K562 (cell line): Measurements from ENCODE around the gene TP53RK. TPM values are rescaled to one million over a fixed set of nuclear protein-coding genes. Genes with fewer than 3 reads are reported as not detected.

Experiments used
- ATAC-seq: fragments of 200-7000 bp; cut with Tn5 transposase; 3 replicates; pipeline ENCODE4 v1.9.1; 2020; ENCODE audit warnings: moderate library complexity
- BruUV-seq: library from RNA; stranded (reverse); fragments of 400-500 nt; replicated peaks from 2 replicates; lab custom pipeline; 2021; lab: Mats Ljungman, UMichigan
- CTCF ChIA-PET: fragments of 300-600 bp; formaldehyde crosslinking; extraction: SDS; loops from one replicate; lab custom pipeline; 2021; ENCODE audit warnings: low intra/inter-chr PET ratio; lab: Yijun Ruan, JAX
- POLR2A ChIA-PET: fragments of 300-600, 350-650 bp; sonication (Branson Sonifier 250); formaldehyde crosslinking; extraction: SDS; loops from one replicate; lab custom pipeline; 2021; ENCODE audit warnings: antibody characterized with exemption, inconsistent platforms; lab: Yijun Ruan, JAX
- DNase-seq, 4 experiments: peaks; one replicate each; pipeline versions ENCODE4 v3.0.0 to v3.0.0-alpha.2; 2011 to 2018; ENCODE audit warnings: low spot score in 3 of 4, mixed read lengths in 3 of 4; ENCODE audit errors: extremely low read depth in 1 of 4
- FAIRE-seq: peaks from 2 replicates; lab custom pipeline; 2011; peaks lifted over from hg19 to GRCh38; lab: Jason Lieb, UNC
- H2AFZ ChIP-seq: 2 replicates; pipeline ENCODE4 v1.6.0; 2011; ENCODE audit warnings: low read depth, low read length, control low read depth, inconsistent platforms
- H3K27ac ChIP-seq: fragments of 200-600 bp; 3 replicates; pipeline ENCODE4 v1.8.0; 2011; ENCODE audit warnings: low read depth, mild to moderate bottlenecking, control low read depth, inconsistent platforms, low read length, moderate library complexity, mixed read lengths; ENCODE audit errors: extremely low read depth
- H3K27me3 ChIP-seq, 2 experiments: fragments of 300-600 bp in 1 of 2; 2 replicates in 1 of 2; 3 replicates in 1 of 2; pipeline versions ENCODE4 v1.6.0 to v1.8.0; 2011; ENCODE audit warnings: inconsistent platforms in 2 of 2, low read length in 2 of 2, mild to moderate bottlenecking in 1 of 2, mixed read lengths in 1 of 2, moderate library complexity in 1 of 2; ENCODE audit not compliant: control insufficient read depth in 2 of 2, insufficient read depth in 2 of 2
- H3K36me3 ChIP-seq: fragments of 300-600 bp; 3 replicates; pipeline ENCODE4 v1.8.0; 2011; ENCODE audit warnings: mild to moderate bottlenecking, low read length, inconsistent platforms; ENCODE audit not compliant: control insufficient read depth, insufficient read depth
- H3K4me1 ChIP-seq, 2 experiments: fragments of 200-600 bp in 1 of 2; replicated peaks in 1 of 2; 2 replicates in 1 of 2; 3 replicates in 1 of 2; pipeline versions ENCODE4 v1.5.1 to v1.8.0; 2011; ENCODE audit warnings: inconsistent platforms in 2 of 2, low read length in 2 of 2, mild to moderate bottlenecking in 1 of 2, mixed read lengths in 1 of 2, moderate library complexity in 1 of 2; ENCODE audit not compliant: control insufficient read depth in 2 of 2, insufficient read depth in 2 of 2
- H3K4me2 ChIP-seq: 2 replicates; pipeline ENCODE4 v1.6.1; 2011; ENCODE audit warnings: low read length, control low read depth, inconsistent platforms, mixed read lengths; ENCODE audit not compliant: insufficient read depth
- H3K4me3 ChIP-seq: fragments of 200-600 bp; sonication (generic), shearing (Covaris generic); 2 replicates; pipeline ENCODE4 v1.5.1; 2016; ENCODE audit warnings: control low read depth, inconsistent platforms
- H3K79me2 ChIP-seq: fragments of 200-600 bp; 3 replicates; pipeline ENCODE4 v1.8.0; 2011; ENCODE audit warnings: low read length, inconsistent platforms; ENCODE audit not compliant: control insufficient read depth, insufficient read depth
- H3K9ac ChIP-seq, 2 experiments: 2 replicates each; pipeline versions ENCODE4 v1.6.0 to v1.6.1; 2011; ENCODE audit warnings: low read depth in 2 of 2, low read length in 2 of 2, control low read depth in 1 of 2, inconsistent platforms in 1 of 2, mild to moderate bottlenecking in 1 of 2, mixed read lengths in 1 of 2; ENCODE audit not compliant: insufficient read depth in 1 of 2
- H3K9me1 ChIP-seq: one replicate; pipeline ENCODE4 v1.6.0; 2011; ENCODE audit warnings: inconsistent platforms, mild to moderate bottlenecking, low read length, moderate library complexity; ENCODE audit not compliant: control insufficient read depth, insufficient read depth
- H3K9me3 ChIP-seq: replicated peaks from 2 replicates; pipeline ENCODE4 v1.5.1; 2011; ENCODE audit warnings: low read depth, low read length, inconsistent platforms; ENCODE audit not compliant: control insufficient read depth, insufficient read depth
- H4K20me1 ChIP-seq: replicated peaks from 2 replicates; pipeline ENCODE4 v1.6.1; 2011; ENCODE audit warnings: low read length, inconsistent platforms, mixed read lengths; ENCODE audit not compliant: control insufficient read depth, insufficient read depth
- ADNP ChIP-seq: fragments of 200-800 bp; sonication (Bioruptor generic); IDR thresholded peaks from 2 replicates; pipeline ENCODE4 v1.6.1; 2016; ENCODE audit warnings: missing genetic modification characterization, missing compliant biosample characterization
- ARNT ChIP-seq, 2 experiments: fragments of 450-650 bp; IDR thresholded peaks; 2 replicates each; pipeline ENCODE4 v1.6.1; 2016; ENCODE audit warnings: mild to moderate bottlenecking in 1 of 2
- CEBPG ChIP-seq, 3 experiments: fragments of 200-800 bp in 1 of 3; sonication (Bioruptor generic) in 1 of 3; sonication (generic) in 1 of 3; formaldehyde crosslinking in 1 of 3; IDR thresholded peaks in 2 of 3; conservative IDR thresholded peaks in 1 of 3; 2 replicates each; pipeline versions ENCODE4 v1.6.1 to v1.8.0; 2016 to 2022; ENCODE audit warnings: missing compliant biosample characterization in 2 of 3, missing genetic modification characterization in 2 of 3, mild to moderate bottlenecking in 1 of 3, missing genetic modification reagents in 1 of 3
- E2F3 ChIP-seq: fragments of 250-450 bp; sonication (Bioruptor Pico); IDR thresholded peaks from 2 replicates; pipeline ENCODE4 v1.4.0; 2020; ENCODE audit warnings: mild to moderate bottlenecking
- ELF1 ChIP-seq: fragments of 200-800 bp; sonication (Bioruptor generic); IDR thresholded peaks from 2 replicates; pipeline ENCODE4 v1.6.1; 2016; ENCODE audit warnings: missing genetic modification characterization, missing compliant biosample characterization
- EP300 ChIP-seq: IDR thresholded peaks from 2 replicates; pipeline ENCODE4 v1.6.1; 2012; ENCODE audit warnings: low read length, improper control_type of control experiment
- GABPB1 ChIP-seq: sonication (generic); formaldehyde crosslinking; IDR thresholded peaks from 2 replicates; pipeline ENCODE4 v1.8.0; 2022; ENCODE audit warnings: mild to moderate bottlenecking, missing genetic modification reagents
- RAD51 ChIP-seq: fragments of 450-650 bp; IDR thresholded peaks from 2 replicates; pipeline ENCODE4 v1.7.1; 2016; ENCODE audit warnings: low read depth, mild to moderate bottlenecking, borderline replicate concordance
- STAT5A ChIP-seq: IDR thresholded peaks from 2 replicates; pipeline ENCODE4 v1.6.1; 2012; ENCODE audit warnings: low read length, inconsistent platforms, borderline replicate concordance
- SUPT5H ChIP-seq: fragments of 450-650 bp; IDR thresholded peaks from 2 replicates; pipeline ENCODE4 v1.6.1; 2016
- YY1 ChIP-seq, 3 experiments: IDR thresholded peaks; 2 replicates each; pipeline ENCODE4 v1.6.1; 2011; ENCODE audit warnings: low read length in 2 of 3, mild to moderate bottlenecking in 2 of 3, moderate library complexity in 2 of 3, borderline replicate concordance in 1 of 3, control low read depth in 1 of 3, low read depth in 1 of 3; ENCODE audit not compliant: insufficient read depth in 3 of 3, insufficient replicate concordance in 2 of 3, control insufficient read depth in 1 of 3, insufficient read length in 1 of 3; ENCODE audit errors: extremely low read depth in 1 of 3
- ZBTB17 ChIP-seq: fragments of 450-650 bp; formaldehyde crosslinking; IDR thresholded peaks from 2 replicates; pipeline ENCODE4 v1.4.0; 2020; ENCODE audit warnings: mild to moderate bottlenecking
- ZNF175 ChIP-seq: fragments of 200-800 bp; sonication (Bioruptor generic); IDR thresholded peaks from 2 replicates; pipeline ENCODE4 v1.6.1; 2016; ENCODE audit warnings: low read depth, mild to moderate bottlenecking, missing genetic modification characterization, missing compliant biosample characterization
- ZNF785 ChIP-seq: fragments of 250-450 bp; sonication (Bioruptor Pico); IDR thresholded peaks from 2 replicates; pipeline ENCODE4 v1.4.0; 2020; ENCODE audit warnings: mild to moderate bottlenecking
- WGBS: fragments of 100-300 bp; shearing (Covaris generic); methylation state at CpG from one replicate; pipeline ENCODE4 v1.1.6; 2016; ENCODE audit warnings: low coverage, mixed read lengths; ENCODE audit not compliant: insufficient coverage; ENCODE audit errors: missing lambda C conversion rate; 5-methylcytosine and 5-hydroxymethylcytosine counted together
- in situ Hi-C: fragments of 300-500 bp; cut with MboI; formaldehyde crosslinking; loops from 4 replicates; pipeline ENCODE4 v1.15.0; 2018; ENCODE audit warnings: inconsistent platforms, mixed read lengths
- intact Hi-C: fragments of 100-400 bp; cut with micrococcal nuclease; formaldehyde crosslinking; loops from 2 replicates; pipeline ENCODE4 v1.14.2; 2022
- polyA plus RNA-seq, 8 experiments: library from polyadenylated mRNA; depleted of rRNA in 4 of 8; stranded (reverse) in 5 of 8; unstranded in 3 of 8; fragments of >200 nt; fragmentation: Nextera tagmentation in 2 of 8; fragmentation: Illumina TruSeq in 1 of 8; extraction: Ambion mirVana in 2 of 8; extraction: Trizol in 1 of 8; gene quantifications; 2 replicates each; pipeline versions ENCODE4 v1.2.1 to v1.2.3, GENCODE V29; 2011 to 2014; ENCODE audit warnings: inconsistent platforms in 1 of 8, missing spikeins in 1 of 8
- total RNA-seq, 7 experiments: library from RNA; depleted of rRNA in 6 of 7; stranded (reverse); fragments of >200 nt in 6 of 7; fragmentation: Illumina TruSeq in 2 of 7; extraction: Trizol in 2 of 7; gene quantifications; 2 replicates each; pipeline versions ENCODE4 v1.2.1 to v1.2.3, GENCODE V29; 2011 to 2021; ENCODE audit warnings: low replicate concordance in 1 of 7
- TF ChIP-seq, protein P1 (sequence below): fragments of 450-650 bp; IDR thresholded peaks from 2 replicates; pipeline ENCODE4 v1.6.1; 2016; ENCODE audit warnings: borderline replicate concordance
- TF ChIP-seq, protein P2 (sequence below): fragments of 450-650 bp; IDR thresholded peaks from 2 replicates; pipeline ENCODE4 v1.7.1; 2018; ENCODE audit warnings: mild to moderate bottlenecking, low read depth; ENCODE audit not compliant: partially characterized antibody
- TF ChIP-seq, protein P3 (sequence below): sonication (generic); formaldehyde crosslinking; IDR thresholded peaks from 2 replicates; pipeline ENCODE4 v1.8.1; 2023; ENCODE audit warnings: mild to moderate bottlenecking, missing genetic modification reagents

The TP53RK gene
- total and polyA plus RNA-seq, 9 of the 15 experiments (the other 6 are each of a cell fraction or from before 2014, with no cell fraction given), result 2.9 to 43.5 (median 17.2) TPM

DNA sequence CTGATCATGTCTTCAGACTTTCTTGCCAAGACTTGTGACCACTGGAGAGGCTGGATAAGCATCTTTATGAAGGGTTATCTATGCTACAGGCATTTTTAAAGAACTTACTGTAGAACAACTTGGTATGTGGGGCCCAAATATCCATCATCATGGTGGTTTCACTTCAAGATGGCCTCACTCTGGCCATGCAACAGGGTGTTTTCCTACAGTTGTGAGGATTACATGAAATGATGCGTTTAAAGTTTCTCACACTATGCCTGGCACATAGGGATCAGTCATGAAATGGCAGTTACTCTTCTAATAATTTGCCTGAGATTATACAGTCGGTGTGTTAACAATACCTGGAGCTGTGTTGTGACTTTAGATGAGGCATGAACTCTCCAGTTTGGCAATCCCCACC lies 33.2 kb upstream of the TP53RK start:
- Histone ChIP-seq H3K27ac (no peak overlapping the region), H3K36me3 (no peaks in the 10 kb centered on the region), H3K9me3 (no peaks in the 10 kb centered on the region), H3K27me3 (peaks cover 0 to 9% of the 10 kb centered on the region in 2 experiments; a peak in 1 of 5 replicates), H3K4me1 (no peaks in the 10 kb centered on the region; a peak in 2 of 5 replicates), H3K4me2 (no peak overlapping the region), H4K20me1 (no peaks in the 10 kb centered on the region), H3K9ac (no peak overlapping the region), H3K4me3 (no peak overlapping the region), H2AFZ (no peak overlapping the region), H3K9me1 (no peaks in the 10 kb centered on the region), H3K79me2 (no peaks in the 10 kb centered on the region)
- BruUV-seq, result no TSS peak
- CTCF ChIA-PET, result no interaction called here
- in situ Hi-C loops, result no loop called here
- POLR2A ChIA-PET, result interaction anchor here (0.5 to 0.6 kb wide), 2 partner anchors 36 to 531 kb away, joined by 3 to 5 read pairs; no protein-coding TSS in a partner anchor
- ATAC-seq, result no peak
- DNase-seq, result no peak
- 3% methylated on average over 2 of the region's 2 CpGs for WGBS
- FAIRE-seq, result no peak
- intact Hi-C loops, result no loop called here
- TF ChIP-seq ZNF785 (CRISPR knock-in tag) (no peak), YY1 (IDR thresholded peaks at IDR 0.05; ENCODE audit: borderline replicate concordance in 1 of 3, control insufficient read depth in 1 of 3, extremely low read depth in 1 of 3, insufficient read depth in 3 of 3, insufficient read length in 1 of 3, insufficient replicate concordance in 2 of 3, low read depth in 1 of 3, low read length in 2 of 3) (no peak), ZBTB17 (no peak), ELF1 (tag) (no peak), GABPB1 (CRISPR knock-in tag) (no peak), ADNP (no peak), CEBPG (CRISPR knock-in tag; IDR thresholded peaks at IDR 0.05) (no peak), CEBPG (tag; conservative IDR thresholded peaks at IDR 0.05 in 1 of 2, IDR thresholded peaks at IDR 0.05 in 1 of 2) (no peak), ARNT (IDR thresholded peaks at IDR 0.05) (no peak), RAD51 (no peak), E2F3 (CRISPR knock-in tag) (no peak), STAT5A (no peak), SUPT5H (no peak), ZNF175 (CRISPR knock-in tag) (no peak), EP300 (no peak)
- TF ChIP-seq, protein P1, sequence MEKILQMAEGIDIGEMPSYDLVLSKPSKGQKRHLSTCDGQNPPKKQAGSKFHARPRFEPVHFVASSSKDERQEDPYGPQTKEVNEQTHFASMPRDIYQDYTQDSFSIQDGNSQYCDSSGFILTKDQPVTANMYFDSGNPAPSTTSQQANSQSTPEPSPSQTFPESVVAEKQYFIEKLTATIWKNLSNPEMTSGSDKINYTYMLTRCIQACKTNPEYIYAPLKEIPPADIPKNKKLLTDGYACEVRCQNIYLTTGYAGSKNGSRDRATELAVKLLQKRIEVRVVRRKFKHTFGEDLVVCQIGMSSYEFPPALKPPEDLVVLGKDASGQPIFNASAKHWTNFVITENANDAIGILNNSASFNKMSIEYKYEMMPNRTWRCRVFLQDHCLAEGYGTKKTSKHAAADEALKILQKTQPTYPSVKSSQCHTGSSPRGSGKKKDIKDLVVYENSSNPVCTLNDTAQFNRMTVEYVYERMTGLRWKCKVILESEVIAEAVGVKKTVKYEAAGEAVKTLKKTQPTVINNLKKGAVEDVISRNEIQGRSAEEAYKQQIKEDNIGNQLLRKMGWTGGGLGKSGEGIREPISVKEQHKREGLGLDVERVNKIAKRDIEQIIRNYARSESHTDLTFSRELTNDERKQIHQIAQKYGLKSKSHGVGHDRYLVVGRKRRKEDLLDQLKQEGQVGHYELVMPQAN, result no peak
- TF ChIP-seq, protein P2, sequence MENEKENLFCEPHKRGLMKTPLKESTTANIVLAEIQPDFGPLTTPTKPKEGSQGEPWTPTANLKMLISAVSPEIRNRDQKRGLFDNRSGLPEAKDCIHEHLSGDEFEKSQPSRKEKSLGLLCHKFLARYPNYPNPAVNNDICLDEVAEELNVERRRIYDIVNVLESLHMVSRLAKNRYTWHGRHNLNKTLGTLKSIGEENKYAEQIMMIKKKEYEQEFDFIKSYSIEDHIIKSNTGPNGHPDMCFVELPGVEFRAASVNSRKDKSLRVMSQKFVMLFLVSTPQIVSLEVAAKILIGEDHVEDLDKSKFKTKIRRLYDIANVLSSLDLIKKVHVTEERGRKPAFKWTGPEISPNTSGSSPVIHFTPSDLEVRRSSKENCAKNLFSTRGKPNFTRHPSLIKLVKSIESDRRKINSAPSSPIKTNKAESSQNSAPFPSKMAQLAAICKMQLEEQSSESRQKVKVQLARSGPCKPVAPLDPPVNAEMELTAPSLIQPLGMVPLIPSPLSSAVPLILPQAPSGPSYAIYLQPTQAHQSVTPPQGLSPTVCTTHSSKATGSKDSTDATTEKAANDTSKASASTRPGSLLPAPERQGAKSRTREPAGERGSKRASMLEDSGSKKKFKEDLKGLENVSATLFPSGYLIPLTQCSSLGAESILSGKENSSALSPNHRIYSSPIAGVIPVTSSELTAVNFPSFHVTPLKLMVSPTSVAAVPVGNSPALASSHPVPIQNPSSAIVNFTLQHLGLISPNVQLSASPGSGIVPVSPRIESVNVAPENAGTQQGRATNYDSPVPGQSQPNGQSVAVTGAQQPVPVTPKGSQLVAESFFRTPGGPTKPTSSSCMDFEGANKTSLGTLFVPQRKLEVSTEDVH, result no peak
- TF ChIP-seq, protein P3, sequence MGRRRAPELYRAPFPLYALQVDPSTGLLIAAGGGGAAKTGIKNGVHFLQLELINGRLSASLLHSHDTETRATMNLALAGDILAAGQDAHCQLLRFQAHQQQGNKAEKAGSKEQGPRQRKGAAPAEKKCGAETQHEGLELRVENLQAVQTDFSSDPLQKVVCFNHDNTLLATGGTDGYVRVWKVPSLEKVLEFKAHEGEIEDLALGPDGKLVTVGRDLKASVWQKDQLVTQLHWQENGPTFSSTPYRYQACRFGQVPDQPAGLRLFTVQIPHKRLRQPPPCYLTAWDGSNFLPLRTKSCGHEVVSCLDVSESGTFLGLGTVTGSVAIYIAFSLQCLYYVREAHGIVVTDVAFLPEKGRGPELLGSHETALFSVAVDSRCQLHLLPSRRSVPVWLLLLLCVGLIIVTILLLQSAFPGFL (CRISPR knock-in tag), result no peak
